NCI-H1694 (cell line): ENCODE results near the gene MYRIP.
"Not testable (repeated sequence)": the region's sequence is repeated elsewhere in the genome, so short reads cannot be mapped to it uniquely, and the experiment has no call there.

Experiments used
- DNase-seq: peaks from one replicate; lab custom pipeline; 2025; lab: John Stamatoyannopoulos, UW

Gene MYRIP

DNA sequence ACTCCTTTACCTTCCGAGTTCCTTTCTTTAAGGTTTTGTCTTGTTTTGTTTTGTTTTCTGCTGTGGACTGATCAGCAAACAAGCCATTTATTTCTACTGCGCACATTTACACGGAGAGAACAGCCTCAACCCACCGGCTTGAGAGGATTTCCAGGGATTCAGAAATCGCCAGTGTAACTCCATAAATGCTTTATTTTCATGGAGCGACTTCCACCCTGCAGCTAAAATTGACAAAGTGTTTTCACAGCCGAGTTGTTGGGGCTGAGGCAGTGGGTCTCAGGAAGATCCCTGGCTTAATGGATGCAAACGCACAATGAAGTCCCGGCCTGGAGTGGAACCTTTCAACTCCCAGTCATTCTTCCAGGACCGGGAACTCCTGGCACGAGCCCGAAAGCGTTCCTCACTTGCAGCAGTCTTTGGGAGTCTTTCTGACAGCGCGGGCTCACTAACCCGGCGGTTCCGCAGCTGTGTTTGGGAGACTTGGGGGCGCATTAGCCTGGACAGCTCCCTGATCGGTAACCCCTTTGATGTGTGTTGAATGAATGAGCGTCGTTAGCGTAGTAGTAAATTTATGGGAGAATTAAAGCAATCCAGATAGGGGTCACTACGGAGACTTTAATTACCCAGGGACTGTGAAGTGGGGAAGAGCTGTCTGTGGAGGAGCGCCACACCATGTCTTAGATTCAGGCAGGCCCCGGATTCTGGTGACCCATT, 785 bp upstream of the MYRIP start:
- DNase-seq, result no peak

DNA sequence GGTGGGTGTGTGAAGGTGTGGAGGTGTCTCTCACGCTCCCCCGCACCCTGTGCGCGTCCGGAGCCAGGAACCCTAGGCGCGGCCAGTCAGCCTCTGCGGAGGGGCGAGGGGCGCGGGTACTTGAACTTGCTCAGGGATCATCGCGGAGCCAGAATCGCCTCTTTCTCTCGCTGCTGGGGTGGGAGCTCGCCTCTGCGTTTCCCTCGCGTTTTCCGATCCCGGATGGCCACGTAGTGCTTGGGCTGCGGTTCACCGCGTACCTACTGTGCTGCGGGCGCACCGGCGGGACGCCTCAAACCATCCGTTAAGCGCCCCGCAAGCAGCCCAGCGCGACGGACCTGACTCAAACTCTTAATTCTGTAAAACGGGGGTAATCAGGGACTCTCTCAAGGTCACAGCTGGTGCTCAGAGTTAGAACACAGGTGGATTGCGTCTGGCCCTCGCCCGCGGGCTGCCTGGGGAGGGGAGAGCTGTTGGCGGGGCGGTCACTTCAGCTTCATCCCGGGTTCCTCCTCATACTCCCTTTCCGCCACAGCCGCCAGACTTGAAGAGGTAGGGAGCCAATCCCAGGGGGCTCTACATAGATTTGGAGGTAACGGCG, 686 bp downstream of the MYRIP start:
- DNase-seq, result no peak

DNA sequence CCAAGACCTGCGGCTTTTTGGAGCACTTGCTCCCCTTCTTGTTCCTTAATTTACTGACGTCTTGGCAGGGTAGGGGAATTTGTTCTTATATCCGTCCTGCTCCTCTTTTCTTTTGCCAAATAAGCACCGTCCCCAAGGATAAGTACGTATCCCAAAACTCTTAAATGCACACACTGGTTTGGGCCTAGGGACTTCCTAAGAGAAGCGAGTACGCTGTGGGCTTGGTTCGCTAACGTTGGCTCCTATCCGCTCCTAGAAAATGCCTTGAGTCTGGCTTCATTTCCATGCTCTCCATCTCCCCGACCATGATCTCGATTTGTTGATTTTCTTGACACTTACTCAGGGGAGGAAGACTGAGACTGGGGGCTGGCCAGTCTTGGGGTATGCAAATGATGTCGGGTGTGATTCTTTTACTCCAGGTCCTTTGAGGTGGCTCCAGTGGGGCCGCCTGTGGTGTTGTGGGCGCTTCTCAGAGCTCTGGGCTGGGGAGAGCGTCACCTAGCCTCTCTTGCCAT, 1.3 kb downstream of the MYRIP start:
- DNase-seq, result no peak

DNA sequence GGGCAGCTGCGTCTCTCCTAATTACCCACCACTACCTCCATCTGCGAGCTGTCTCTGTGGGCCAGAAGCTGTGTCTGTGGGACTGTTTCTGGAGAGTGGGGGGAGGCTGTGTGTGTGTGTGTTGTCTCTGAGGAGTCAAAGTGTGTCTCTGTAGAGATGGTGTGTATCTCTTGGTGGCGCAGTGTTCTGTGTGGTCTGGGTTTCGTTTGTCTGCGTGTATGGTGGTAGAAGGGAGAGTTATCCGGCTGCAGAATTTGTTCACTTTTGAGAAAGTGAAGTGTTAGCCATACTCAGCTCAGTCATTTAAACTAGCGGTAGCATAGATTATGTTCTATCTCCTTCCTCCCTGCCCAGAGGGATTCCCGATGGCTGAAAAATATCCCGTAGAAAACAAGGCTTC, 2.2 kb downstream of the MYRIP start:
- DNase-seq, result no peak

DNA sequence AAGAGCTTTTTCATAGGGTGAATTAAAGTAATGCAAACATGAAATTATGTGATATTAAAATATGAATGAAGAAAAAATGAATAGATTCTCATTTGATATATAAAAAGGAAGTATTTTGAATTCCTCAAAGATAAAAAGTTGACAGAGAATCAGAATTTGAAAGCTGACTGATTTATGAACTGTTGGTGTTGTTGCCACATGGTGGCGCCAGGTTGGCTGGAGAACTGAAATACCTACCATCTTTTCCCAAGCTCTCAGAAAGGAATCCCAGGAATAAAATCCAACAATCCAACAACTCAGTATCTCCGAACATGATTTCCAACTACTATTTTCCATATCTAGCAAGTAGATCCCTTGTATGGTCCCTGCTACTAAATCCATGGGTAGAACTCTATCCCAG, 3.1 kb downstream of the MYRIP start:
- no peak for DNase-seq

DNA sequence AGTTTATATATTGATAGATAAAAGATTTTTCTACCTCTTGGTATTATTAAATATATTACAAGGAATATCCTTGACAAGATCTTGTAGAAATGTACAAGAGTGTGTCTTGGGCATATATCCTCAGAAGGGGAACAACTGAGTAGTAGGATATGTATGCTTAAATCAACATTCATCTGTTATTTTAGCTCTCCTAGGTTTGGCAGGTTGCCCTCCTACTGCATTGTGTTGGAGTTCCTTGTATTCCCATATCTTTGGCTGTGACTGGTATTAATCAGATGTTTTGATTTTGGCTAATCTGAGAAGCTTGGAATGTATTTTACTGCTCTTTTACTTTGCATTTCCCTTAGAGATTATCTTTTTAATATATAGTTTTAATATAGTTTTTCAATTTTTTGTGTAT, 4.6 kb downstream of the MYRIP start:
- no peak for DNase-seq

DNA sequence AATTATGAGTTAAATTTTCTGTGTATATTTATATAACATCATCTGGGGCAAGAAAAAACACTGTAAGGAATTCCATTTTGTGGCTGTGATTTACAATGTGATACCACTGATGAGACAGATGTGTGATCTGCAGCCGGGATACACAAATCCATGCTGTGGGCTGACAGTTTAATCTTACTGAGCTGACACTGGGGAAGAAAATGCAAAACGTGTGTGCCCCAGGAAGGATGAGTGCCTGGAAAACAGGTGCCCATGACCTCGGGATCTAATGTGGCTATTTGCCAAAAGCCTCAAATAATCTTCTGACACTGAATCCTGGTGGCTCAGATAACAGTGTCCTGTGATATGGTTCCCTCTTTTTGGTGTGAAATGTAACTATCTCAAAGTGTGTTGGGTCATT, 10.5 kb downstream of the MYRIP start:
- no peak for DNase-seq

DNA sequence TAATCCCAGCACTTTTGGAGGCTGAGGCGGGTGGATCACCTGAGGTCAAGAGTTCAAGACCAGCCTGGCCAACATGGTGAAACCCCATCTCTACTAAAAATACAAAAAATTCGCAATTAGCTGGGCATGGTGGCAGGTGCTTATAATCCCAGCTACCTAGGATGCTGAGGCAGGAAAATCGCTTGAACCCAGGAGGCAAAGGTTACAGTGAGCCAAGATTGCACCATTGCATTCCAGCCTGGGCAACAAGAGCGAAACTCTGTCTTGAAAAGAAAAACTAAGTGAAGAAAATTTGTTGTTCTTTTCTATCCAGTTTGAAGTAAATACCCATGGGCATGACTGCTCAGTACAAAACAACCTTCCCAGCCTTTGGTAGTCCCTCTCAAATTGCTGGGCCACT, 24.4 kb downstream of the MYRIP start:
- not testable (repeated sequence) for DNase-seq

DNA sequence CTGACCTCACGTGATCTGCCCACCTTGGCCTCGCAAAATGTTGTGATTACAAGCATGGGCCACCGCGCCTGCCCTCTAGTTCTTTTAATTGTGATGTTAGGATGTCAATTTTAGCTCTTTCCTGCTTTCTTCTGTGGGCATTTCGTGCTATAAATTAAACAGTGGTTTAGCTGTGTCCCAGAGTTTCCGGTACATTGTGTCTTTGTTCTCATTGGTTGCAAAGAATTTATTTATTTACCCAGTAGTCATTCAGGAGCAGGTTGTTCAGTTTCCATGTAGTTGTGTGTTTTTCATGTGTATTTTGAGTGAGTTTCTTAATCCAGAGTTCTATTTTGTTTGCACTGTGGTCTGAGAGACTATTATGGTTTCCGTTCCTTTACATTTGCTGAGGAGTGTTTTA, 30.1 kb downstream of the MYRIP start:
- DNase-seq, result no peak

DNA sequence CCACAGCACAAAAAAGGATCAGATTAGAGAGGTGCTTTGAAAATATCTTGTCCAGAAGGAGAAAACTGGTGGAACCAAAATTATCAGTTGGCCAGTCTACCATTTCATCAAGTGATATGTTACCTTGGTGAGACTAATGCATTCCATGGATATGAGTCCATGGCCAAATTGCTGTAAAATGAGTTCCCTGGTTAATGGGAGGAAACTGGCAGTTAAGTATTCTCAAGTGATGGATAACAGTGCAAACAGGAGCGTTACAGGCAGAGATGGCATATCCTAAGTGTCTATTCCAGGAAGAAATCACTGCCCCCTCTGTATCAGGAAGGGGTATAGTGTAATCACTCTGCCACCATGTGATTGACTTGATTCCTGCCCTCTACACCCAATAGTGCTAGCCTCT, 34.0 kb downstream of the MYRIP start:
- DNase-seq, result no peak

DNA sequence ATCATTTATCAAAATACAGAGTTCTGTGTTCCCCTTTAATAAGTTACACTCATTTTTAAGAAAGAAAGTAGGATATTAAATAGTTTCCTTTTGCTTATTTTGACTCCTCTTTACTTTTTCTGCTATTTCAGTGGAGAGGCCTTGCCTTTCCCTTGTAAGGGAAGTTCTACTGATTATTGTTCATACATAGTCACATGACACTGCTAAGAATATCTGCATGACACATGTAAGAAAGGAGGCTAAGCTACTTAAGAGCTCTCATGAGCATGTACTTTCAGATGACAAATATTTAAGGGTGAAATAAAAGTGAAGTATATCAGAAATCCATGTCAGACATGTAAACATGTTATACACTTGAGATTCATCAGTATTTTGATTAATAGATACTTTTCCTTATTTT, 39.0 kb downstream of the MYRIP start:
- DNase-seq, result no peak

DNA sequence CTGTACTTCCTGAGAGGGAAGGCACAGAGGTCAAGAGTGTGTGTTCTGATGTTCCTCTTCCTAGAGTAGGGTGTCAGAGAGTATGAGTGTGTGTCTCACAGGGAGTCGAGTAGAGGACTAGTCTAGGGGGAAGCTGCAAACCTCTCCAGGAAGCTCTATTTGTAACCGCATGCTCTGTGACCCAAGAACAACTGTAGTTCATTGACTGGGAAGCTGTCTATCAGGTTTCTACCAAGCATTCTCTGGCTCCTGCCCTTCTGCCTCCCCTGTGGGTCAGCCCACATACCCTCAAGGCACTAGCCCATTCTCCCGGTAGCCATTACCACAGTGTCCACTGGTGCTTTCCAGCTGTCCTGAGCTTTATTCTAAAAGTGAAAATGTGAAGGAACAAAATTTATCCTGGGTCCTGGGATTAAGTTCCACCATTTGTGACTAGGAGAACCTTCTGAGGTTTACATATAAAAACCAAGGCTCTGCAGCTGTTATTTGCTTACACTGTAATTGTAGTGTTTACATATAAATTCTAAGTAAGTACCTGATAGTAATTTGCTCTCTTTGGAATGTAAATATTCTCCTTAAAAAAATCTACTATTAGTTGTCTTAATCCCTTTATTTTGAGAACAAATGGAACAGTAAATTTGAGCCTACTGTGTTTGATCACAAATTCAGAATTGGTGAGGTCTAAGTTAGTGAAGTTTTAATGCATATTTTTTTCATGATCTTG, 40.7 kb downstream of the MYRIP start:
- no peak for DNase-seq

DNA sequence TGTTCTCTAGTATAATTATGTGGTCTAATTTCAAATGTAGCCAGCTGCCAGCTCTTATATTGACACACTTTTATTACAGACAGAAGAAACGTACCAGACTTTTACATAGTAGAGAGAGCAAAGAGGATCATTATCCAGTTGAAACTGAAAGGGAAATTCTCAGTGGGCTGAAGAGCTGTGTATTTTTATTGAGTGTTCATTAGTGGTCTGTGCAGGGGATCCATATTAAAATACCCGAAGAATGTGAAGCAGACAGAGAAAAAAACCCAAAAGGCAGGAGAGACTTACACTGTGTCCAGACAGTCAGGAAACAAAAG, 41.3 kb downstream of the MYRIP start:
- DNase-seq, result no peak

DNA sequence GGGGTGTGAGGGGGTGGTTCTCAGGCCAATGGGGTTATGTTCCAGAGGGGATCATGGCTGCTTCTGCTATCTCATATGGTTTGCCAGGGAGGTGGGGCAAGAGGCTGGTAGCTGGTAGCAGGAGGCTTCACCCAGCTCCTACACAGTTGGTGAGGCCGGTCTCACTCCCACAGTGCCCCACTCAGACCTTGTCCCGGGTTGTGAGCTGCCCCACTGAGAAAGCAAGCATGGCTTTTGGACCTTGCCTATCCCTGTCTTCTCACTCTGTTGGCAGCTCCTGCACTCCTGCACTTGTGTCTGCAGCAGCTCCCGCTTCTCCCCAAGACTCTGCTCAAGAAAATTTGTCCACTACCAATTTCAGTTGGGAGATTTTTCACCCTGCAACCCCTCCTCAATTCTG, 46.1 kb downstream of the MYRIP start:
- DNase-seq, result no peak

DNA sequence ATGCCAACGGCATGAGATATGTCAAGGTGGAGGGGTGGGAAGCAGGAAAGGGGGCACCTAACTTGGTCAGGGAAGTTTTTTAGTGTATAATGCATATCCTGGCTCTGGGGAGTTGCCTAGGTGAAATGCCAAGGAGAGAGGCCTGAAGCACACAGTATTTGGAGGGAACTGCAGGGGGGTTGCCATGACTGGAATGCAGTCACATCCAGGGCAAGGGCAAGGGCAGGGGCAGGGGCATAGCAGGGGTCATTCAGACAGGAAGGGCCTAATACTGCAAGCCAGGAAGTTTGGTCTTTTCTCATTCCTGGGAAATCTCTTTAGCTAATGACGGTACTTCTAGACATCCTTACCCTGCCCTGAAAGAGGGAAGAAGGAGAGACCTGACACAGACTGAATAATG, 60.5 kb downstream of the MYRIP start:
- no peak for DNase-seq

DNA sequence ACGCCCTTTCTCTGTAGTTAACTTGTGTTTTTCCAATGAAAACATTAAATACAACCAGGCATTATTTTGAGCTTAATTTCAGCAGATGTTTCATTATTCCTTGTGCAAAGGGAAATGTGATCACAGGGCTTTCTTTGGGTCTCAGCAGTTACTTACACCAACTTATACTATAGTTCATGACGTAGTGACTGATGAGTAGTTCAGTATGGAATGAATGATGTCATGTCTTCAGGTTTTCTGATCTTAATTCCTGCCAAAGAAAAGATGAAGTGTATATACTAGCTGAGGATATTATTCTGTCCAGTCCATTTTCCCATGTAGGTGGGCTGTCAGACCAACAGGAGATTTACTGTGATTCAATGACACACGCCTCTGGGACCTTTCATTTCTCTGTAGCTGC, 61.3 kb downstream of the MYRIP start:
- no peak for DNase-seq

DNA sequence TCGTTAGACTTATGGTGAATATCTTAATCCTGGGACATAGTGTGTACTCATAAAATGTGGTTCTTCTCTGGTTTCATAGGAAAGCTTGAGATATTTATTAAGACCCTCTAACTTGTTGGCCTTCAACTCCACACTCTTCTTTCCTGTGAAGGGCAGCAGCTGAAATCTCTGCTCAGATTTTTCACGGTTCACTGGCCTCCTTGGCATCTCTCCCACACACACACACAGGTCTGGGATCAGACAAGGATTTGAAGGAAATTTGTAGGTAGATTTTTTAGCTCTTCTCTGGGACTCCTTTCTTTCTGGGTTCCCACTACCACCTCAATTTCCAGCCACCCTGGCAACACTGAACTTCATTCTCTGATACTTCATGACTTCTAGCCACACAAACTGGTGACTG, 70.2 kb downstream of the MYRIP start:
- no peak for DNase-seq

DNA sequence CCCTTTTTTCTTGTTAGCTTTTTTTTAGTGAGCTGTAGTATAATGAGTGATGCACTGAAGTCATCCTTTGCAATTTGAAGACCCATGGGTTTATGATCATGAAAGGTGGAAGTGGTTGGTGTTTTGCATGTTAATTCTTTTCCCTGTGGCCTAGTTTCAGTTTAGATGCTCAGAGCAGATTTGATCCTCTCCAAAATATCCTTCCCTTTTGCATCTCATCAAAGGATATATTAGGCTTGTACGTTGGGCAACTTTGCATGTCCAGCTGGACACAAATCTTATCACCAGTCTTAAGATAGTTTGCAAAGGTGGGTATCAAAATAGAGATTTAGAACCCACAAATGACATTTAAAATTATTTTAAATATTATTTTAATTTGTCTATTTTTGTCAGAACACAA, 72.7 kb downstream of the MYRIP start:
- DNase-seq, result no peak

DNA sequence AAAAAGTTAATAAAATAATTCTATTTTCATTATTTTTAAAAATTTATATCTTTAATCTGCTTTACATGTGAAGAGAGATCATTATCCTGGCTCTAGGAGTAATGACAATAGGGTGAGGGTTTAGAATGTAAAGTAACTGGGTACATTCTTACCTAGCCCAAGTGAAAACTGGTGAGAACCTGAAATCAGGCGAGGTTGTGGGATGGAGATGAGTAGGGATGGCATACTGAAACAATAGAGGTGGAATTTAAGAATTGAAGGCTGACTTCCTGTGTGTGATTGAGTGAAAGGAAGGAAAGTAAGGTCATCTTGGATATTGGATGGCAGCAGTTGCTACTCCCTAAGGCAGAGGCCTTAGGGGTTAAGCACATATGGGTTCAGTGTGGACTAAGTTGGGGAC, 82.7 kb downstream of the MYRIP start:
- no peak for DNase-seq

DNA sequence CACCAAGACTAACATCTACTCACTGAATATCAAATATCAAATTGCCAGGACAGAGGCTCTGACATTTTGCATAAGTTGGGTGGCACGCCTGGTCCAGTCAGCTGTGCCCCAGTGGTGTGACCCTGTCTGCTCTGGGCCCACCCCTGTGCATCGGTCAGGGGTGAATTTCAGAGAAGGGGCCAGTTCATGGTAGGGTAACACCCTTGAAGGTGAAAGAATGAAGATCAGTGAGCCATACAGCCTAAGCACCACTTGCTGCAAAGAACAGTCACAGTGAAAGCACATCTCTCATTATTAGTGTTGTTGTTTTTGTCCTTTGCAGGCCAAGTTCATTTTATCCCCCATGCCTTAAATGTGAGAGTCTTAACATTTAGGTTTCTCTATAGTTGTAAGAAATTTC, 86.8 kb downstream of the MYRIP start:
- no peak for DNase-seq

DNA sequence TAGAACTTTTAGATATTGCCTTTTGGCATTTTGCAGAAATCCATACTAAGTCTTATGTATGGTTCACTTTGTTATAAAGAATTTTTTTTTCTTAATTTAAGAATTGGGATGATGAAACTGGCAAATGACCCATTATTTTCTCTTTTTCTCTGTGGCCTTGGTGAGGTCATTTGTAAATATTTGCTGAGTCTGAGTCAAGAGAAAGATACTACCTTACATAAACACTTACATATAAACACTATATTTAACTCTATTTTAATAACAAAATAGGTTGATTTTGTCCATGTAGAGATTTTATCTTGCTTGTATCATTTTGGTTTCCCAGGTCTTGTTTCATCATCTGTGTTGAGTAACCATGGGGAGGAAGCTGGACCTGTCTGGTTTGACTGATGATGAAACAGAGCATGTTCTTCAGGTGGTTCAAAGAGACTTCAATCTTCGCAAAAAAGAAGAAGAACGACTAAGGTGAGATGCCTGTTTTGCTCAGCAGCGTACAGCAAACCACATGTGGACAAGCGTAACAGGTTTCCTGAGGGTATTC, 91.1 kb downstream of the MYRIP start:
- no peak for DNase-seq

DNA sequence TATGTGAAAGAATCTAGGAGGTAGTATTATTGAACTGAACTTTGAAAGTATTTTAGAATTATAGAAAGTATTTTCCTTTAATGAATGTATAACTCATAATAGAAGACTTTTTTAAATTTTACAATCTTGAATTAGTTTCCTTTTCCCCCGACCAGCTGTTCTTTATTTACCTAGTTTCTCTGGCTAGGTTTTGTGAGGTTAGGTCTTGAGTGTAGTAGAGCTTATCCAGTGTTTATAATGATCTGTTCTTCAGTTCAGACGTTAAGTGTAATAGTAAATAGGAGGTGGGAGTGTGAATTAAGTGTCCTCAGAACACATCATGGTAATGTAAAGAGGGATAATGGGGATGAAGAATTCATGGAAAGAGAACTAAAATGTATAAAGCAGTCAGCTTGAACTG, 93.8 kb downstream of the MYRIP start:
- DNase-seq, result no peak

DNA sequence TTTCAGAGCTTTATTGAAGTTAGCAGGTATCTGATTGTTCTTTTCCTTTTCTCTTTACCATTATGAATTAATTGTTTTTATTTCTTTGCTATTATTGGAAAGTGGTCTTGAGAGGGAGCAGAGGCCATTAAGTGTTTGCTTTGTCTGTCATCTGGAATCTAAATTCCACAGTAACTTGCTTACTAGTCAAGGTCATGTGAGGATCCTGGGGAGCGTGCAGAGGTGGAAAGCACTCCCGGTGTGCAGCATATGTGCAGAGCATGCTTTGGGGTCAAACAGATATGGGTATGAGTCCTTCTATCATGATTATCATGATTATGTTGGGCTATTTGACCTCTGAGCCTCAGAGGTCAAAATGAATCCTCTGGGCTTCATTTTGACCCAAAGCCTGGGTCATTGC, 96.4 kb downstream of the MYRIP start:
- DNase-seq, result no peak
